PC-3 (cell line): ENCODE results near the gene TXNDC16. TPM values are rescaled to one million over a fixed set of nuclear protein-coding genes. Genes with fewer than 3 reads are reported as not detected.

Experiments
- ATAC-seq: fragments of 200-7000 bp; cut with Tn5 transposase; 2 replicates; pipeline ENCODE4 v1.9.1; 2020; ENCODE audit warnings: mild to moderate bottlenecking, moderate library complexity
- BruUV-seq: library from RNA; stranded (reverse); fragments of 400-500 nt; replicated peaks from 2 replicates; lab custom pipeline; 2021; lab: Mats Ljungman, UMichigan
- CTCF ChIA-PET: fragments of 300-600 bp; sonication (Branson Sonifier 250); formaldehyde crosslinking; loops from one replicate; lab custom pipeline; 2022; ENCODE audit warnings: antibody characterized with exemption; lab: Charles Lee
- POLR2A ChIA-PET: fragments of 300-600 bp; sonication (Branson Sonifier 250); formaldehyde crosslinking; loops from one replicate; lab custom pipeline; 2022; ENCODE audit warnings: antibody characterized with exemption; ENCODE audit not compliant: unreplicated experiment; lab: Charles Lee
- DNase-seq: peaks from one replicate; pipeline ENCODE4 v3.0.0-alpha.2; 2015
- H2AFZ ChIP-seq: fragments of 300-600 bp; sonication (generic); 2 replicates; pipeline ENCODE4 v1.6.0; 2016; ENCODE audit warnings: antibody characterized with exemption, low read length
- H3F3A ChIP-seq: fragments of 300-600 bp; sonication (generic); one replicate; pipeline ENCODE4 v1.6.0; 2017; ENCODE audit warnings: antibody characterized with exemption, low read length, control low read depth, mild to moderate bottlenecking; ENCODE audit not compliant: unreplicated experiment
- H3K27ac ChIP-seq: fragments of 300-600 bp; sonication (generic); 2 replicates; pipeline ENCODE4 v1.5.1; 2016; ENCODE audit warnings: mild to moderate bottlenecking, low read length
- H3K27me3 ChIP-seq: fragments of 300-600 bp; sonication (generic); 2 replicates; pipeline ENCODE4 v1.6.1; 2016; ENCODE audit warnings: low read length, mixed read lengths
- H3K36me3 ChIP-seq: fragments of 300-600 bp; sonication (generic); 2 replicates; pipeline ENCODE4 v1.6.1; 2016; ENCODE audit warnings: low read depth, mixed run types, low read length, mixed read lengths
- H3K4me1 ChIP-seq: fragments of 300-600 bp; sonication (generic); 2 replicates; pipeline ENCODE4 v1.5.1; 2016; ENCODE audit warnings: low read length; ENCODE audit not compliant: insufficient read depth
- H3K4me2 ChIP-seq: fragments of 300-600 bp; sonication (generic); 2 replicates; pipeline ENCODE4 v1.6.0; 2016; ENCODE audit warnings: low read length
- H3K4me3 ChIP-seq: fragments of 300-600 bp; sonication (generic); 2 replicates; pipeline ENCODE4 v1.5.1; 2016; ENCODE audit warnings: mild to moderate bottlenecking, low read length, mixed read lengths
- H3K79me2 ChIP-seq: fragments of 300-600 bp; sonication (generic); 2 replicates; pipeline ENCODE4 v1.6.1; 2017; ENCODE audit warnings: low read length, mixed read lengths
- H3K9ac ChIP-seq: fragments of 300-600 bp; sonication (generic); 2 replicates; pipeline ENCODE4 v1.6.0; 2016; ENCODE audit warnings: mild to moderate bottlenecking, low read length
- H3K9me2 ChIP-seq: fragments of 300-600 bp; sonication (generic); replicated peaks from 2 replicates; pipeline ENCODE4 v1.6.1; 2016; ENCODE audit warnings: mixed run types, low read length, mixed read lengths
- H3K9me3 ChIP-seq: fragments of 300-600 bp; sonication (generic); 2 replicates; pipeline ENCODE4 v1.6.1; 2016; ENCODE audit warnings: low read length, mixed read lengths
- H4K20me1 ChIP-seq: fragments of 300-600 bp; sonication (generic); 2 replicates; pipeline ENCODE4 v1.6.1; 2016; ENCODE audit warnings: low read length, mixed read lengths
- CTCF ChIP-seq: fragments of 300-600 bp; sonication (generic); conservative IDR thresholded peaks from 2 replicates; pipeline ENCODE4 v1.5.1; 2017; ENCODE audit warnings: antibody characterized with exemption, low read depth, mild to moderate bottlenecking, low read length
- EZH2 ChIP-seq: fragments of 300-600 bp; sonication (generic); IDR thresholded peaks from one replicate; pipeline ENCODE4 v1.6.1; 2017; ENCODE audit warnings: antibody characterized with exemption, mild to moderate bottlenecking, low read length; ENCODE audit not compliant: unreplicated experiment
- EZH2phosphoT487 ChIP-seq: fragments of 300-600 bp; sonication (generic); IDR thresholded peaks from 2 replicates; pipeline ENCODE4 v1.6.1; 2018; ENCODE audit warnings: mild to moderate bottlenecking, antibody characterized with exemption, low read length, borderline replicate concordance
- intact Hi-C: fragments of 100-400 bp; cut with micrococcal nuclease; formaldehyde crosslinking; loops from 2 replicates; pipeline ENCODE4 v1.9.0; 2023
- total RNA-seq: library from RNA; depleted of rRNA; stranded (reverse); fragments of >200 nt; gene quantifications from 2 replicates; pipeline ENCODE4 v1.2.3, GENCODE V29; 2014

The TXNDC16 gene
- total RNA-seq, 1 experiment from 2014 or later = 4.0 TPM

- no peaks in the 10 kb centered on the region for H3K79me2 ChIP-seq
- H3K9me2 ChIP-seq = no peaks in the 10 kb centered on the region
- H3K4me2 ChIP-seq = no peak overlapping the region
- H3K9me3 ChIP-seq = no peaks in the 10 kb centered on the region
- no peaks in the 10 kb centered on the region for H4K20me1 ChIP-seq
- peak overlapping the region; percentile 4; the same call in 1 of the 2 replicates for H3K27ac ChIP-seq
- TF ChIP-seq EZH2 (no peak), EZH2phosphoT487 (no peak), CTCF (no peak)
- H3K4me3 ChIP-seq = no peak overlapping the region
- intact Hi-C loops = loop anchor here (5.0 kb wide), 1 partner anchor 43 kb away; no protein-coding TSS in a partner anchor
- H3K36me3 ChIP-seq = no peaks in the 10 kb centered on the region
- BruUV-seq = no TSS peak
- peaks cover 40% of the 10 kb centered on the region for H3K4me1 ChIP-seq
- POLR2A ChIA-PET = no interaction called here
- CTCF ChIA-PET = no interaction called here
- H3K27me3 ChIP-seq = no peaks in the 10 kb centered on the region
- H2AFZ ChIP-seq = no peak overlapping the region
- no peak overlapping the region for H3K9ac ChIP-seq
- H3F3A ChIP-seq = no peaks in the 10 kb centered on the region
- ATAC-seq = no peak
- peak; percentile 70 for DNase-seq
These were observed 96.8 kb downstream of the TXNDC16 start for GRCh38 chr14:52455291-52456088.

DNA sequence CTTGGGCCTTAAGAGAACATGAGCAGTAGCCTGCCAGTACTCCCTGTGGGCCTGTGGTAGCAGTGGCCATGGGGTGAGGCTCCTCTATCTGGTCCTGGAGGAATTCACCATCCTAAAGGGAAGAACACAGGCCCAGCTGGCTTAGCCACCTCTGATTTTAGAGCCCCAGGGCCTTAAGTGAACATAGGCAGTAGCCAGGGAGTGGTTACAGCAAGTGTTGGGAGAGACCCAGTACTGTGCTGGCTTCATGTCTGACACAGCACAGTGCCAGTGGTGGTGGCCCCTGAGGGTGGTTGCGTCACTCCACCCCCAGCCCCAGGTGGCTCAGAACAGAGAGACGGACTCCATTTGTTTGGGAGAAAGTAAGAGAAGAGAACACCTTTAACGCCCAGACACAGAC, 105.1 kb downstream of the TXNDC16 start:
- intact Hi-C loops = no loop called here
- H3K36me3 ChIP-seq = no peaks in the 10 kb centered on the region
- no peak overlapping the region for H3K4me3 ChIP-seq
- no peaks in the 10 kb centered on the region for H3K79me2 ChIP-seq
- no peaks in the 10 kb centered on the region for H3K4me1 ChIP-seq
- no peaks in the 10 kb centered on the region for H3K9me3 ChIP-seq
- H2AFZ ChIP-seq = no peak overlapping the region
- ATAC-seq = no peak
- H3K27me3 ChIP-seq = no peaks in the 10 kb centered on the region
- BruUV-seq = no TSS peak
- TF ChIP-seq CTCF (no peak), EZH2 (no peak), EZH2phosphoT487 (no peak)
- H3K4me2 ChIP-seq = no peak overlapping the region
- ChIA-PET CTCF (no interaction called here), POLR2A (no interaction called here)
- H3K9me2 ChIP-seq = no peaks in the 10 kb centered on the region
- H4K20me1 ChIP-seq = no peaks in the 10 kb centered on the region
- H3F3A ChIP-seq = no peaks in the 10 kb centered on the region
- H3K27ac ChIP-seq = no peak overlapping the region
- H3K9ac ChIP-seq = no peak overlapping the region
- no peak for DNase-seq

GRCh38 chr14:52446355-52446754, 106.0 kb downstream of the TXNDC16 start:
- Histone ChIP-seq H3K36me3 (no peaks in the 10 kb centered on the region), H3F3A (no peaks in the 10 kb centered on the region), H3K9ac (no peak overlapping the region), H3K4me2 (no peak overlapping the region), H3K79me2 (no peaks in the 10 kb centered on the region), H3K27ac (no peak overlapping the region), H3K4me3 (no peak overlapping the region), H3K9me3 (no peaks in the 10 kb centered on the region), H2AFZ (no peak overlapping the region), H3K4me1 (no peaks in the 10 kb centered on the region), H3K27me3 (no peaks in the 10 kb centered on the region), H4K20me1 (no peaks in the 10 kb centered on the region), H3K9me2 (no peaks in the 10 kb centered on the region)
- ATAC-seq (no peak), DNase-seq (no peak)
- TF ChIP-seq CTCF = no peak
- no peak for TF ChIP-seq EZH2
- TF ChIP-seq EZH2phosphoT487 = no peak
- BruUV-seq = no TSS peak
- intact Hi-C loops = no loop called here
- CTCF ChIA-PET = no interaction called here
- POLR2A ChIA-PET = no interaction called here
